HepG2 (cell line): ENCODE results near the gene VWCE. TPM values are rescaled to one million over a fixed set of nuclear protein-coding genes. Genes with fewer than 3 reads are reported as not detected.

ENCODE experiments used
- ATF7 ChIP-seq, 2 experiments: fragments of 450-650 bp in 1 of 2; sonication (generic) in 1 of 2; formaldehyde crosslinking in 1 of 2; IDR thresholded peaks; 2 replicates each; pipeline versions ENCODE4 v1.4.0 to v1.6.1; 2016 to 2020; ENCODE audit warnings: antibody characterized with exemption in 1 of 2, mild to moderate bottlenecking in 1 of 2, missing genetic modification reagents in 1 of 2
- CREB3 ChIP-seq: sonication (generic); formaldehyde crosslinking; IDR thresholded peaks from 2 replicates; pipeline ENCODE4 v1.5.0; 2020; ENCODE audit warnings: missing genetic modification reagents
- ELF1 ChIP-seq: sonication (generic); formaldehyde crosslinking; IDR thresholded peaks from 2 replicates; pipeline ENCODE4 v1.4.0; 2020; ENCODE audit warnings: missing genetic modification reagents
- PREB ChIP-seq: sonication (generic); formaldehyde crosslinking; IDR thresholded peaks from 2 replicates; pipeline ENCODE4 v1.4.0; 2020; ENCODE audit warnings: missing genetic modification reagents
- REL ChIP-seq: sonication (generic); formaldehyde crosslinking; conservative IDR thresholded peaks from 2 replicates; pipeline ENCODE4 v1.8.0; 2022; ENCODE audit warnings: mild to moderate bottlenecking, missing genetic modification reagents, moderate library complexity
- SSRP1 ChIP-seq: IDR thresholded peaks from 2 replicates; pipeline ENCODE4 v1.6.1; 2016; ENCODE audit warnings: control low read depth
- ZNF224 ChIP-seq: sonication (generic); formaldehyde crosslinking; IDR thresholded peaks from 2 replicates; pipeline ENCODE4 v1.5.0; 2020; ENCODE audit warnings: mild to moderate bottlenecking, missing genetic modification reagents
- ZNF225 ChIP-seq: sonication (generic); formaldehyde crosslinking; IDR thresholded peaks from 2 replicates; pipeline ENCODE4 v1.4.0; 2020; ENCODE audit warnings: mild to moderate bottlenecking, missing genetic modification reagents
- ZNF512 ChIP-seq: sonication (generic); formaldehyde crosslinking; IDR thresholded peaks from 2 replicates; pipeline ENCODE4 v1.4.0; 2020; ENCODE audit warnings: mild to moderate bottlenecking, missing genetic modification reagents
- ZNF546 ChIP-seq: sonication (generic); formaldehyde crosslinking; conservative IDR thresholded peaks from 2 replicates; pipeline ENCODE4 v1.8.1; 2023; ENCODE audit warnings: mild to moderate bottlenecking, missing genetic modification reagents
- ZNF589 ChIP-seq: sonication (generic); formaldehyde crosslinking; conservative IDR thresholded peaks from 2 replicates; pipeline ENCODE4 v1.8.0; 2022; ENCODE audit warnings: mild to moderate bottlenecking, moderate library complexity, missing genetic modification reagents
- polyA plus RNA-seq, 8 experiments: library from polyadenylated mRNA; depleted of rRNA in 3 of 8; stranded (reverse) in 7 of 8; unstranded in 1 of 8; fragments of >200 nt; fragmentation: Illumina TruSeq in 4 of 8; extraction: Trizol in 4 of 8; gene quantifications; 2 replicates each; pipeline versions ENCODE4 v1.2.1 to v1.2.3, GENCODE V29; 2011 to 2016; ENCODE audit warnings: low read depth in 4 of 8, missing spikeins in 1 of 8, mixed read lengths in 1 of 8; ENCODE audit not compliant: insufficient read depth in 1 of 8
- total RNA-seq, 5 experiments: library from RNA; depleted of rRNA; stranded (reverse); fragments of >200 nt; fragmentation: Illumina TruSeq; extraction: Trizol; gene quantifications; 2 replicates each; pipeline ENCODE4 v1.2.3, GENCODE V29; 2016; ENCODE audit warnings: low read depth in 1 of 5
- TF ChIP-seq, protein P1 (sequence below): sonication (generic); formaldehyde crosslinking; IDR thresholded peaks from 2 replicates; pipeline ENCODE4 v1.4.0; 2020; ENCODE audit warnings: missing genetic modification reagents
- TF ChIP-seq, protein P2 (sequence below): sonication (generic); formaldehyde crosslinking; IDR thresholded peaks from 2 replicates; pipeline ENCODE4 v1.4.0; 2020; ENCODE audit warnings: missing genetic modification reagents, borderline replicate concordance
- TF ChIP-seq, protein P3 (sequence below): sonication (generic); formaldehyde crosslinking; IDR thresholded peaks from 2 replicates; pipeline ENCODE4 v1.5.0; 2020; ENCODE audit warnings: mild to moderate bottlenecking, missing genetic modification reagents, borderline replicate concordance

Gene VWCE
- total and polyA plus RNA-seq, 2 of the 13 experiments (the other 11 are each of a cell fraction or from before 2014, with no cell fraction given) = 27.6 to 58.3 TPM

DNA sequence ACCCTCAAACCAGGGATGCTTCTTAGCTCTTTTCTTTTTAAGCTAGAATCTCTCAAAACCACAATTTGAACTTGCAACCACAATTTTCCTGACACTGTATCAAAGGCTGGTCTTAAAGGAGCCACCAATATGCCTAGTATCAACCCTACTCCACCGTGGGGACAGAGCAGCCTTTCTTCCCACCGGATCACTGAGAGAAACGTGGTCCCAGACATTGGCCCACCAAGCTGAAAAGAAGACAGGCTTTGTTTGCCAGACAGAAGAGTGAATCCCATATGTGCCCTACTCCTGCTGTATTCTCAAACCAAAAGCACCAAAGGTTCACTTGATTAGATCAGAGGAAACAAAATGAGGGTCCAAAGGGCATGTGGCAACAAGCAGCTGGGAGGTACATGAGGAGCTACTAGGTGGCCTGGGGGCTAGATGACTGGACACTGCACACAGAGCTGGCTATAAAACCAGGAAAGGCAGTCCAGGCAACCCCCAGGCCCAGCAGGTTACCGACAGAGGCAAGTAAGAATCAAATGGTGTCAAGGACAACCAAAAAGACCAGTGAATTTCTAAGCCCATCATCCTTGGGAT is 3.6 kb upstream of the VWCE start (continued):
- no peak for TF ChIP-seq CREB3 (CRISPR knock-in tag)
- TF ChIP-seq ZNF589 (CRISPR knock-in tag) = no peak
- TF ChIP-seq ZNF546 (CRISPR knock-in tag) = peak; percentile 38; the same call in 1 of the 2 replicates
- peak; percentile 12; the same call in 1 of the 2 replicates for TF ChIP-seq ATF7 (IDR thresholded peaks at IDR 0.05)
- no peak for TF ChIP-seq ATF7 (CRISPR knock-in tag; IDR thresholded peaks at IDR 0.05)
- TF ChIP-seq ZNF225 (CRISPR knock-in tag) = no peak
- TF ChIP-seq, protein P1, sequence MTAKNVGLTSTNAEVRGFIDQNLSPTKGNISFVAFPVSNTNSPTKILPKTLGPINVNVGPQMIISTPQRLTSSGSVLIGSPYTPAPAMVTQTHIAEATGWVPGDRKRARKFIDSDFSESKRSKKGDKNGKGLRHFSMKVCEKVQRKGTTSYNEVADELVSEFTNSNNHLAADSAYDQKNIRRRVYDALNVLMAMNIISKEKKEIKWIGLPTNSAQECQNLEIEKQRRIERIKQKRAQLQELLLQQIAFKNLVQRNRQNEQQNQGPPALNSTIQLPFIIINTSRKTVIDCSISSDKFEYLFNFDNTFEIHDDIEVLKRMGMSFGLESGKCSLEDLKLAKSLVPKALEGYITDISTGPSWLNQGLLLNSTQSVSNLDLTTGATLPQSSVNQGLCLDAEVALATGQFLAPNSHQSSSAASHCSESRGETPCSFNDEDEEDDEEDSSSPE (CRISPR knock-in tag) = 0 out of 2 replicates have a peak, but pooled peaks have one; percentile 15
- no peak for TF ChIP-seq ZNF512 (CRISPR knock-in tag)
- TF ChIP-seq PREB (CRISPR knock-in tag) = no peak
- TF ChIP-seq REL (CRISPR knock-in tag) = no peak
- TF ChIP-seq SSRP1 (CRISPR knock-in tag) = 0 out of 2 replicates have a peak, but pooled peaks have one; percentile 33
- TF ChIP-seq, protein P2, sequence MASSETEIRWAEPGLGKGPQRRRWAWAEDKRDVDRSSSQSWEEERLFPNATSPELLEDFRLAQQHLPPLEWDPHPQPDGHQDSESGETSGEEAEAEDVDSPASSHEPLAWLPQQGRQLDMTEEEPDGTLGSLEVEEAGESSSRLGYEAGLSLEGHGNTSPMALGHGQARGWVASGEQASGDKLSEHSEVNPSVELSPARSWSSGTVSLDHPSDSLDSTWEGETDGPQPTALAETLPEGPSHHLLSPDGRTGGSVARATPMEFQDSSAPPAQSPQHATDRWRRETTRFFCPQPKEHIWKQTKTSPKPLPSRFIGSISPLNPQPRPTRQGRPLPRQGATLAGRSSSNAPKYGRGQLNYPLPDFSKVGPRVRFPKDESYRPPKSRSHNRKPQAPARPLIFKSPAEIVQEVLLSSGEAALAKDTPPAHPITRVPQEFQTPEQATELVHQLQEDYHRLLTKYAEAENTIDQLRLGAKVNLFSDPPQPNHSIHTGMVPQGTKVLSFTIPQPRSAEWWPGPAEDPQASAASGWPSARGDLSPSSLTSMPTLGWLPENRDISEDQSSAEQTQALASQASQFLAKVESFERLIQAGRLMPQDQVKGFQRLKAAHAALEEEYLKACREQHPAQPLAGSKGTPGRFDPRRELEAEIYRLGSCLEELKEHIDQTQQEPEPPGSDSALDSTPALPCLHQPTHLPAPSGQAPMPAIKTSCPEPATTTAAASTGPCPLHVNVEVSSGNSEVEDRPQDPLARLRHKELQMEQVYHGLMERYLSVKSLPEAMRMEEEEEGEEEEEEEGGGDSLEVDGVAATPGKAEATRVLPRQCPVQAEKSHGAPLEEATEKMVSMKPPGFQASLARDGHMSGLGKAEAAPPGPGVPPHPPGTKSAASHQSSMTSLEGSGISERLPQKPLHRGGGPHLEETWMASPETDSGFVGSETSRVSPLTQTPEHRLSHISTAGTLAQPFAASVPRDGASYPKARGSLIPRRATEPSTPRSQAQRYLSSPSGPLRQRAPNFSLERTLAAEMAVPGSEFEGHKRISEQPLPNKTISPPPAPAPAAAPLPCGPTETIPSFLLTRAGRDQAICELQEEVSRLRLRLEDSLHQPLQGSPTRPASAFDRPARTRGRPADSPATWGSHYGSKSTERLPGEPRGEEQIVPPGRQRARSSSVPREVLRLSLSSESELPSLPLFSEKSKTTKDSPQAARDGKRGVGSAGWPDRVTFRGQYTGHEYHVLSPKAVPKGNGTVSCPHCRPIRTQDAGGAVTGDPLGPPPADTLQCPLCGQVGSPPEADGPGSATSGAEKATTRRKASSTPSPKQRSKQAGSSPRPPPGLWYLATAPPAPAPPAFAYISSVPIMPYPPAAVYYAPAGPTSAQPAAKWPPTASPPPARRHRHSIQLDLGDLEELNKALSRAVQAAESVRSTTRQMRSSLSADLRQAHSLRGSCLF (CRISPR knock-in tag) = no peak
- TF ChIP-seq, protein P3, sequence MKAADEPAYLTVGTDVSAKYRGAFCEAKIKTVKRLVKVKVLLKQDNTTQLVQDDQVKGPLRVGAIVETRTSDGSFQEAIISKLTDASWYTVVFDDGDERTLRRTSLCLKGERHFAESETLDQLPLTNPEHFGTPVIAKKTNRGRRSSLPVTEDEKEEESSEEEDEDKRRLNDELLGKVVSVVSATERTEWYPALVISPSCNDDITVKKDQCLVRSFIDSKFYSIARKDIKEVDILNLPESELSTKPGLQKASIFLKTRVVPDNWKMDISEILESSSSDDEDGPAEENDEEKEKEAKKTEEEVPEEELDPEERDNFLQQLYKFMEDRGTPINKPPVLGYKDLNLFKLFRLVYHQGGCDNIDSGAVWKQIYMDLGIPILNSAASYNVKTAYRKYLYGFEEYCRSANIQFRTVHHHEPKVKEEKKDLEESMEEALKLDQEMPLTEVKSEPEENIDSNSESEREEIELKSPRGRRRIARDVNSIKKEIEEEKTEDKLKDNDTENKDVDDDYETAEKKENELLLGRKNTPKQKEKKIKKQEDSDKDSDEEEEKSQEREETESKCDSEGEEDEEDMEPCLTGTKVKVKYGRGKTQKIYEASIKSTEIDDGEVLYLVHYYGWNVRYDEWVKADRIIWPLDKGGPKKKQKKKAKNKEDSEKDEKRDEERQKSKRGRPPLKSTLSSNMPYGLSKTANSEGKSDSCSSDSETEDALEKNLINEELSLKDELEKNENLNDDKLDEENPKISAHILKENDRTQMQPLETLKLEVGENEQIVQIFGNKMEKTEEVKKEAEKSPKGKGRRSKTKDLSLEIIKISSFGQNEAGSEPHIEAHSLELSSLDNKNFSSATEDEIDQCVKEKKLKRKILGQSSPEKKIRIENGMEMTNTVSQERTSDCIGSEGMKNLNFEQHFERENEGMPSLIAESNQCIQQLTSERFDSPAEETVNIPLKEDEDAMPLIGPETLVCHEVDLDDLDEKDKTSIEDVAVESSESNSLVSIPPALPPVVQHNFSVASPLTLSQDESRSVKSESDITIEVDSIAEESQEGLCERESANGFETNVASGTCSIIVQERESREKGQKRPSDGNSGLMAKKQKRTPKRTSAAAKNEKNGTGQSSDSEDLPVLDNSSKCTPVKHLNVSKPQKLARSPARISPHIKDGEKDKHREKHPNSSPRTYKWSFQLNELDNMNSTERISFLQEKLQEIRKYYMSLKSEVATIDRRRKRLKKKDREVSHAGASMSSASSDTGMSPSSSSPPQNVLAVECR (CRISPR knock-in tag) = peak; percentile 81
- no peak for TF ChIP-seq ELF1
- no peak for TF ChIP-seq ZNF224 (CRISPR knock-in tag)
